HCT116 (cell line): Measurements from ENCODE around the gene SLC38A8. TPM values are rescaled to one million over a fixed set of nuclear protein-coding genes. Genes with fewer than 3 reads are reported as not detected.

ENCODE experiments used
- ATAC-seq: fragments of 200-7000 bp; cut with Tn5 transposase; 2 replicates; pipeline ENCODE4 v1.9.1; 2020; ENCODE audit warnings: mild to moderate bottlenecking, moderate library complexity
- BruUV-seq: library from RNA; stranded (reverse); fragments of 400-500 nt; replicated peaks from 2 replicates; lab custom pipeline; 2021; lab: Mats Ljungman, UMichigan
- CTCF ChIA-PET: fragments of 300-600 bp; sonication (Branson Sonifier 250); formaldehyde crosslinking; loops from one replicate; lab custom pipeline; 2021; ENCODE audit warnings: antibody characterized with exemption; lab: Charles Lee
- POLR2A ChIA-PET: fragments of 300-600, 350-600 bp; sonication (Branson Sonifier 250); formaldehyde crosslinking; loops from one replicate; lab custom pipeline; 2021; ENCODE audit warnings: antibody characterized with exemption; lab: Charles Lee
- RAD21 ChIA-PET, 2 experiments: fragments of 300-600 bp; sonication (Branson Sonifier 250); formaldehyde crosslinking; loops; one replicate each; lab custom pipeline; 2023; ENCODE audit warnings: low total read pairs in 2 of 2; ENCODE audit not compliant: uncharacterized antibody in 2 of 2, unreplicated experiment in 2 of 2, low non-redundant PET in 1 of 2; lab: Charles Lee
- DNase-seq: peaks from one replicate; pipeline ENCODE4 v3.0.0-alpha.2; 2010; ENCODE audit warnings: low read depth, low spot score
- H2AFZ ChIP-seq: fragments of 200-600 bp; shearing (Covaris generic), sonication (generic); 2 replicates; pipeline ENCODE4 v1.6.1; 2017; ENCODE audit warnings: low read depth, mixed run types, mixed read lengths, antibody characterized with exemption, low read length; ENCODE audit not compliant: poor library complexity, severe bottlenecking
- H3K27ac ChIP-seq: 2 replicates; pipeline ENCODE4 v1.5.1; 2012; ENCODE audit warnings: low read depth, low read length
- H3K27me3 ChIP-seq: fragments of 200-600 bp; sonication (generic); 2 replicates; pipeline ENCODE4 v1.6.1; 2016; ENCODE audit warnings: mixed run types, low read length, mixed read lengths; ENCODE audit not compliant: insufficient read depth
- H3K36me3 ChIP-seq, 2 experiments: fragments of 200-500 bp in 1 of 2; fragments of 200-600 bp in 1 of 2; sonication (Bioruptor generic) in 1 of 2; sonication (generic) in 1 of 2; 2 replicates each; pipeline versions ENCODE4 v1.5.1 to v1.6.1; 2014 to 2016; ENCODE audit warnings: low read length in 2 of 2, inconsistent platforms in 1 of 2, mixed read lengths in 1 of 2, mixed run types in 1 of 2; ENCODE audit not compliant: insufficient read depth in 2 of 2, control insufficient read depth in 1 of 2
- H3K4me1 ChIP-seq, 2 experiments: fragments of 200-600 bp in 1 of 2; sonication (generic) in 1 of 2; 2 replicates each; pipeline versions ENCODE4 v1.5.1 to v1.6.1; 2012 to 2017; ENCODE audit warnings: low read length in 2 of 2, inconsistent platforms in 1 of 2, mild to moderate bottlenecking in 1 of 2, mixed read lengths in 1 of 2, mixed run types in 1 of 2, moderate library complexity in 1 of 2; ENCODE audit not compliant: insufficient read depth in 2 of 2, control insufficient read depth in 1 of 2
- H3K4me2 ChIP-seq: fragments of 200-600 bp; sonication (generic); 2 replicates; pipeline ENCODE4 v1.6.1; 2017; ENCODE audit warnings: mixed run types, low read length, mixed read lengths
- H3K4me3 ChIP-seq, 2 experiments: fragments of 200-600 bp in 1 of 2; sonication (generic) in 1 of 2; replicated peaks in 1 of 2; 2 replicates each; pipeline ENCODE4 v1.5.1; 2011 to 2016; ENCODE audit warnings: low read length in 2 of 2, control low read depth in 1 of 2, low read depth in 1 of 2, mild to moderate bottlenecking in 1 of 2, mixed read lengths in 1 of 2, mixed run types in 1 of 2
- H3K79me2 ChIP-seq: fragments of 200-600 bp; sonication (generic); 2 replicates; pipeline ENCODE4 v1.6.1; 2017; ENCODE audit warnings: mild to moderate bottlenecking, mixed run types, low read length, moderate library complexity, mixed read lengths; ENCODE audit not compliant: insufficient read depth
- H3K9ac ChIP-seq: fragments of 200-600 bp; sonication (generic); 2 replicates; pipeline ENCODE4 v1.6.1; 2016; ENCODE audit warnings: low read length, mixed read lengths
- H3K9me2 ChIP-seq: fragments of 200-600 bp; sonication (generic), shearing (Covaris generic); 2 replicates; pipeline ENCODE4 v1.6.1; 2017; ENCODE audit warnings: mixed run types, mild to moderate bottlenecking, moderate library complexity; ENCODE audit not compliant: insufficient read depth
- H3K9me3 ChIP-seq, 2 experiments: fragments of 200-500 bp in 1 of 2; fragments of 200-600 bp in 1 of 2; sonication (Bioruptor generic) in 1 of 2; sonication (generic) in 1 of 2; 2 replicates each; pipeline ENCODE4 v1.6.1; 2014 to 2017; ENCODE audit warnings: low read length in 2 of 2, mixed read lengths in 2 of 2, inconsistent platforms in 1 of 2, low read depth in 1 of 2, mild to moderate bottlenecking in 1 of 2, mixed run types in 1 of 2, moderate library complexity in 1 of 2; ENCODE audit not compliant: control insufficient read depth in 1 of 2, insufficient read depth in 1 of 2
- H4K20me1 ChIP-seq: fragments of 200-600 bp; sonication (generic), shearing (Covaris generic); 2 replicates; pipeline ENCODE4 v1.6.1; 2017; ENCODE audit warnings: mixed run types, mild to moderate bottlenecking, moderate library complexity; ENCODE audit not compliant: insufficient read depth
- CBX3 ChIP-seq: IDR thresholded peaks from 2 replicates; pipeline ENCODE4 v1.6.1; 2012; ENCODE audit warnings: low read depth
- CEBPB ChIP-seq: IDR thresholded peaks from 2 replicates; pipeline ENCODE4 v1.6.1; 2012; ENCODE audit warnings: low read depth
- CTCF ChIP-seq, 3 experiments: fragments of 200-600 bp in 1 of 3; sonication (generic) in 1 of 3; IDR thresholded peaks in 2 of 3; conservative IDR thresholded peaks in 1 of 3; 2 replicates each; pipeline ENCODE4 v1.5.1; 2012 to 2017; ENCODE audit warnings: low read depth in 2 of 3, low read length in 2 of 3, antibody characterized with exemption in 1 of 3, borderline replicate concordance in 1 of 3, control low read depth in 1 of 3, mild to moderate bottlenecking in 1 of 3, mixed read lengths in 1 of 3, mixed run types in 1 of 3, moderate library complexity in 1 of 3; ENCODE audit not compliant: insufficient read depth in 1 of 3
- ELF1 ChIP-seq: IDR thresholded peaks from 2 replicates; pipeline ENCODE4 v1.6.1; 2012; ENCODE audit warnings: low read depth, borderline replicate concordance
- EZH2 ChIP-seq: fragments of 200-600 bp; sonication (generic); IDR thresholded peaks from 2 replicates; pipeline ENCODE4 v1.6.1; 2017; ENCODE audit warnings: antibody characterized with exemption, mixed run types
- EZH2phosphoT487 ChIP-seq: fragments of 200-600 bp; IDR thresholded peaks from 2 replicates; pipeline ENCODE4 v1.6.1; 2018; ENCODE audit warnings: antibody characterized with exemption, borderline replicate concordance
- MAX ChIP-seq: IDR thresholded peaks from 2 replicates; pipeline ENCODE4 v1.6.1; 2012
- SIN3A ChIP-seq: IDR thresholded peaks from 2 replicates; pipeline ENCODE4 v1.6.1; 2012; ENCODE audit warnings: low read depth
- SP1 ChIP-seq: IDR thresholded peaks from 2 replicates; pipeline ENCODE4 v1.6.1; 2012; ENCODE audit warnings: low read depth
- TCF7L2 ChIP-seq: IDR thresholded peaks from 2 replicates; pipeline ENCODE4 v1.7.0; 2011; ENCODE audit warnings: borderline replicate concordance, inconsistent platforms; ENCODE audit not compliant: insufficient read depth, insufficient read length; ENCODE audit errors: extremely low read depth
- ZNF274 ChIP-seq: fragments of 200-500 bp; sonication (Bioruptor generic); IDR thresholded peaks from 2 replicates; pipeline ENCODE4 v1.6.1; 2014; ENCODE audit warnings: mild to moderate bottlenecking, low read depth, low read length, inconsistent platforms
- intact Hi-C: fragments of 100-400 bp; cut with micrococcal nuclease; formaldehyde crosslinking; loops from 2 replicates; pipeline ENCODE4 v1.10.0; 2022
- total RNA-seq: library from RNA; stranded (reverse); gene quantifications from one replicate; pipeline ENCODE4 v1.2.1, GENCODE V29; 2021; ENCODE audit not compliant: unreplicated experiment

The SLC38A8 gene
- total RNA-seq, 1 experiment from 2014 or later = not detected

GRCh38 chr16:84068041-84068440 lies 25.4 kb upstream of the SLC38A8 start:
- H3K36me3 ChIP-seq = peaks cover 52 to 58% of the 10 kb centered on the region in 2 experiments; a peak in 3 of 4 replicates
- no peak for ATAC-seq
- H4K20me1 ChIP-seq = no peaks in the 10 kb centered on the region
- no TSS peak for BruUV-seq
- RAD21 ChIA-PET = no interaction called here
- no peak for TF ChIP-seq SP1
- TF ChIP-seq ZNF274 = no peak
- no peak for TF ChIP-seq EZH2
- no peak for TF ChIP-seq CTCF (IDR thresholded peaks at IDR 0.05 in 2 of 3, conservative IDR thresholded peaks at IDR 0.05 in 1 of 3; ENCODE audit: borderline replicate concordance in 1 of 3, insufficient read depth in 1 of 3, low read depth in 2 of 3, low read length in 2 of 3)
- TF ChIP-seq TCF7L2 = no peak
- no peak for TF ChIP-seq MAX
- TF ChIP-seq SIN3A = no peak
- TF ChIP-seq CEBPB = no peak
- TF ChIP-seq ELF1 = no peak
- no peak for TF ChIP-seq CBX3
- no peak for TF ChIP-seq EZH2phosphoT487
- no peak overlapping the region for H3K27ac ChIP-seq
- no peak overlapping the region for H3K4me3 ChIP-seq
- H3K9ac ChIP-seq = no peak overlapping the region
- H3K9me2 ChIP-seq = no peaks in the 10 kb centered on the region
- peaks cover 0 to under 1% of the 10 kb centered on the region in 2 experiments; a peak in 1 of 4 replicates for H3K4me1 ChIP-seq
- intact Hi-C loops = no loop called here
- no peak overlapping the region for H3K4me2 ChIP-seq
- DNase-seq = no peak
- H3K79me2 ChIP-seq = no peaks in the 10 kb centered on the region
- H3K27me3 ChIP-seq = no peaks in the 10 kb centered on the region
- H2AFZ ChIP-seq = no peak overlapping the region
- no peaks in the 10 kb centered on the region for H3K9me3 ChIP-seq
- CTCF ChIA-PET = interaction anchor here (3.0 to 6.2 kb wide), 2 partner anchors 17 to 114 kb away, joined by 8 to 33 read pairs; no protein-coding TSS in a partner anchor
- POLR2A ChIA-PET = no interaction called here
